ENCODE data around the gene TRAPPC11.

DNA sequence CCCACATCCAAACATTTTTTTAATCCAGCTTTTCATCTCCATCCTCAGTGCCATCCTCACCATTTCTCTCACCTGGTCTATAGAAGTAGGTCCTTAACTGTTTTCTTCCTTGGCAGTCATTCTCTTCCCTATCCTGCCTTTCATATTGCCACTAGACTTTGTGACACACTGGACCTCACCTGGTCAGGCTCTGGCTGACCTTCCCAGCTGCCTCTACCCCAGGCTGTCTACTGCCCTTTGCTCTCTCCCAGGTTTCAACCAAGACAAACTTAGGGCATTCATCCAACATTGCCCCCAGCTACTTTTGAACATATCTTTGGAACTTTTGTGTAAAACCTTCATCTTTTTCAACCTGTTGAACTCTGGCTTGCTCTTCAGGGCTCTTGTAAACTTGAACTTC, 39.8 kb downstream of the TRAPPC11 start:
- TF ChIP-seq, protein P1, sequence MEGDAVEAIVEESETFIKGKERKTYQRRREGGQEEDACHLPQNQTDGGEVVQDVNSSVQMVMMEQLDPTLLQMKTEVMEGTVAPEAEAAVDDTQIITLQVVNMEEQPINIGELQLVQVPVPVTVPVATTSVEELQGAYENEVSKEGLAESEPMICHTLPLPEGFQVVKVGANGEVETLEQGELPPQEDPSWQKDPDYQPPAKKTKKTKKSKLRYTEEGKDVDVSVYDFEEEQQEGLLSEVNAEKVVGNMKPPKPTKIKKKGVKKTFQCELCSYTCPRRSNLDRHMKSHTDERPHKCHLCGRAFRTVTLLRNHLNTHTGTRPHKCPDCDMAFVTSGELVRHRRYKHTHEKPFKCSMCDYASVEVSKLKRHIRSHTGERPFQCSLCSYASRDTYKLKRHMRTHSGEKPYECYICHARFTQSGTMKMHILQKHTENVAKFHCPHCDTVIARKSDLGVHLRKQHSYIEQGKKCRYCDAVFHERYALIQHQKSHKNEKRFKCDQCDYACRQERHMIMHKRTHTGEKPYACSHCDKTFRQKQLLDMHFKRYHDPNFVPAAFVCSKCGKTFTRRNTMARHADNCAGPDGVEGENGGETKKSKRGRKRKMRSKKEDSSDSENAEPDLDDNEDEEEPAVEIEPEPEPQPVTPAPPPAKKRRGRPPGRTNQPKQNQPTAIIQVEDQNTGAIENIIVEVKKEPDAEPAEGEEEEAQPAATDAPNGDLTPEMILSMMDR (IDR thresholded peaks at IDR 0.05), result no peak
- TF ChIP-seq POLR2A (IDR thresholded peaks at IDR 0.05), result no peak

All from right lobe of liver (tissue), 4 donors.